Endothelial cell (in vitro differentiated cells): ENCODE results near the gene NDUFS2. TPM values are rescaled to one million over a fixed set of nuclear protein-coding genes. Genes with fewer than 3 reads are reported as not detected.

ENCODE experiments used
- DNase-seq: peaks from one replicate; pipeline ENCODE4 v3.0.0; 2021; ENCODE audit warnings: low spot score
- H3K27ac Mint-ChIP-seq: one replicate; pipeline ENCODE4 v1.8.0; 2021; ENCODE audit warnings: mixed read lengths, inconsistent platforms; ENCODE audit not compliant: unreplicated experiment
- H3K27me3 Mint-ChIP-seq: one replicate; pipeline ENCODE4 v1.8.0; 2021; ENCODE audit warnings: mild to moderate bottlenecking, moderate library complexity, mixed read lengths, inconsistent platforms; ENCODE audit not compliant: unreplicated experiment
- H3K36me3 Mint-ChIP-seq: one replicate; pipeline ENCODE4 v1.8.0; 2021; ENCODE audit warnings: mild to moderate bottlenecking, low read depth, mixed read lengths, inconsistent platforms; ENCODE audit not compliant: unreplicated experiment
- H3K4me1 Mint-ChIP-seq: one replicate; pipeline ENCODE4 v1.8.0; 2021; ENCODE audit warnings: mild to moderate bottlenecking, mixed read lengths, inconsistent platforms; ENCODE audit not compliant: unreplicated experiment
- H3K4me3 Mint-ChIP-seq: one replicate; pipeline ENCODE4 v1.8.0; 2021; ENCODE audit warnings: mild to moderate bottlenecking, mixed read lengths, inconsistent platforms; ENCODE audit not compliant: unreplicated experiment
- H3K9me3 Mint-ChIP-seq: one replicate; pipeline ENCODE4 v1.8.0; 2021; ENCODE audit warnings: mixed read lengths, inconsistent platforms; ENCODE audit not compliant: unreplicated experiment
- CTCF ChIP-seq: fragments of 200-600 bp; sonication (generic); IDR thresholded peaks from one replicate; pipeline ENCODE4 v1.5.0; 2021; ENCODE audit warnings: antibody characterized with exemption; ENCODE audit not compliant: unreplicated experiment
- total RNA-seq: library from RNA; stranded (reverse); fragmentation: NEBNext Ultra II Directional; extraction: Animal tissue kit (Norgen Biotek cat#: 25700); gene quantifications from one replicate; pipeline ENCODE4 v1.2.1, GENCODE V29; 2021; ENCODE audit not compliant: unreplicated experiment

The NDUFS2 gene
- total RNA-seq, 1 donor from 2014 or later = 93.1 TPM

- H3K4me3 Mint-ChIP-seq = peak overlapping the region; percentile 92
- no peak for TF ChIP-seq CTCF
- H3K27me3 Mint-ChIP-seq = peaks cover 26% of the 10 kb centered on the region
- H3K9me3 Mint-ChIP-seq = no peaks in the 10 kb centered on the region
- peaks cover 49% of the 10 kb centered on the region for H3K4me1 Mint-ChIP-seq
- DNase-seq = no peak
- peaks cover 39% of the 10 kb centered on the region for H3K36me3 Mint-ChIP-seq
- H3K27ac Mint-ChIP-seq = peak overlapping the region; percentile 92
Observed at GRCh38 chr1:161158316-161159010, 43.7 kb upstream of the NDUFS2 start.

- Mint-ChIP-seq H3K27me3 (peaks cover 18% of the 10 kb centered on the region), H3K4me3 (peak within 1 kb of the TSS; percentile 92), H3K9me3 (no peaks in the 10 kb centered on the region), H3K36me3 (peaks cover 46% of the 10 kb centered on the region), H3K27ac (peak within 1 kb of the TSS; percentile 92), H3K4me1 (peaks cover 50% of the 10 kb centered on the region)
- DNase-seq = peak; percentile 90
- TF ChIP-seq CTCF = no peak
Observed at GRCh38 chr1:161159087-161159912, 42.9 kb upstream of the NDUFS2 start, which contains the start of gene USP21. USP21 (plus strand) TSS chr1:161159500; CDS start chr1:161160641, 1,141 bp downstream.

GRCh38 chr1:161159913-161160243 lies 42.3 kb upstream of the NDUFS2 start:
- Mint-ChIP-seq H3K36me3 (peaks cover 47% of the 10 kb centered on the region), H3K27ac (peak overlapping the region; percentile 14)
- no peak for TF ChIP-seq CTCF

GRCh38 chr1:161160671-161161145 lies 41.5 kb upstream of the NDUFS2 start:
- DNase-seq = no peak
- H3K36me3 Mint-ChIP-seq = peaks cover 43% of the 10 kb centered on the region
- TF ChIP-seq CTCF = no peak
- peaks cover 45% of the 10 kb centered on the region for H3K4me1 Mint-ChIP-seq
- H3K27ac Mint-ChIP-seq = no peak overlapping the region
- peak overlapping the region; percentile 92 for H3K4me3 Mint-ChIP-seq
- no peaks in the 10 kb centered on the region for H3K9me3 Mint-ChIP-seq
- H3K27me3 Mint-ChIP-seq = peaks cover 20% of the 10 kb centered on the region

More at GRCh38 chr1:161159913-161160243, 42.3 kb upstream of the NDUFS2 start:
- peak overlapping the region; percentile 92 for H3K4me3 Mint-ChIP-seq
- H3K4me1 Mint-ChIP-seq = peaks cover 48% of the 10 kb centered on the region
- H3K27me3 Mint-ChIP-seq = peaks cover 18% of the 10 kb centered on the region
- DNase-seq = no peak
- H3K9me3 Mint-ChIP-seq = no peaks in the 10 kb centered on the region

GRCh38 chr1:161161652-161162051 lies 40.5 kb upstream of the NDUFS2 start:
- H3K36me3 Mint-ChIP-seq = peaks cover 41% of the 10 kb centered on the region
- peaks cover 19% of the 10 kb centered on the region for H3K27me3 Mint-ChIP-seq
- DNase-seq = no peak
- peak overlapping the region; percentile 67 for H3K4me3 Mint-ChIP-seq
- peak overlapping the region; percentile 75 for H3K27ac Mint-ChIP-seq
- peaks cover 43% of the 10 kb centered on the region for H3K4me1 Mint-ChIP-seq
- no peak for TF ChIP-seq CTCF
- H3K9me3 Mint-ChIP-seq = no peaks in the 10 kb centered on the region
